GM18502 (cell line): Measurements from ENCODE around the gene LSM5.
"Not testable (repeated sequence)": the region's sequence is repeated elsewhere in the genome, so short reads cannot be mapped to it uniquely, and the experiment has no call there.

Experiments used
- ATAC-seq: cut with Tn5 transposase; IDR thresholded peaks from one replicate; pipeline ENCODE4 v1.9.1; 2021; ENCODE audit warnings: mild to moderate bottlenecking; ENCODE audit not compliant: unreplicated experiment, poor library complexity

LSM5 gene

GRCh38 chr7:32506266-32507054 lies 16.3 kb upstream of the LSM5 start:
- ATAC-seq = peak; percentile 60

DNA sequence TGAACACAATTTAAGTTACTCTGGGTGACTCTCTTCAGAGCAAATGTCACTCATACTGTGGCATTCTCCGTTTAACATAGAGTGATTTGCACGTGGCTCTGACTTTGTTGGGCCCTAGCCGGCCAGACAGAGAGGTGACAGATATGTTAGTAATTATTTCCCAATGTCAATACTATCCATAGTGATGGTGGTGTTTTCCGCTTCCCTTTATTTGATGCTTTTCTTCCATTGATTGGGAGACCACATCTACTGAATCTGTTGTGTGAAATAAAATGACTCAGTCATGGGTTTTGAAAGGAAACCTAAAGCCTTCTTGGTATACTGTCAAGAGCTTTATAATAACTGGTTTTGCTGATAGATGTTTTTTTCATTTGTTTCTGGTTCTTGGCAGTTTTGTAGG lies 12.5 kb upstream of the LSM5 start:
- no peak for ATAC-seq

DNA sequence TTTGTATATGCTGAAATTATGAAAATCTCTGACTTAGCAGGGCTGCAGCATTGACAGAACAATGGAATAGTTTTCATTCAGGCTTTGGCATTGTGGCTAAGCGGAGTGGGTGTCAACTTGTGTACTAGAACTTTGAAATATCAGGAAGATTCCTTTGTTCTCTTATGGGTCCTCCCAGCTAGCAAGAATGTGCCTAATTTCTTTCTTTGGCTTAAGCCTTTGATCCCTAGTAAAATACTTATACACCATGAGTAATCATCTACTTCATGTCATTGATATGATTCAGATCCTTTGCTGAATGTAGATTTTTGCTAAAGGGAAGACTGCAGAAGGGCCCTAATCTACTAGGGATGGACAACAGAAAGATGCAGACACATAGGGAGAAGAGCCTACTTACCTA lies 11.3 kb upstream of the LSM5 start:
- no peak for ATAC-seq

GRCh38 chr7:32500922-32501341 lies 10.8 kb upstream of the LSM5 start:
- ATAC-seq = peak; percentile 74

DNA sequence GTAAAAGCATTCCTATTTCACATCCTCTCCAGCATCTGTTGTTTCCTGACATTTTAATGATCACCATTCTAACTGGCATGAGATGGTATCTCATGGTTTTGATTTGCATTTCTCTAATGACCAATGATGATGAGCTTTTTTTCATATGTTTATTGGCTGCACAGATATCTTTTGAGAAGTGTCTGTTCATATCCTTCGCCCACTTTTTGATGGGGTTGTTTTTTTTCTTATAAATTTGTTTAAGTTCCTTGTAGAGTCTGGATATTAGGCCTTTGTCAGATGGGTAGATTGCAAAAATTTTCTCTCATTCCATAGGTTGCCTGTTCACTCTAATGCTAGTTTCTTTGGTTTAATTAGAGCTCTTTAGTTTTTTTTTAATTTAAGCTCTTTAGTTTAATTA lies 10.0 kb upstream of the LSM5 start:
- not testable (repeated sequence) for ATAC-seq

- ATAC-seq = not testable (repeated sequence)
These were observed 9.6 kb upstream of the LSM5 start for GRCh38 chr7:32499755-32500154.

DNA sequence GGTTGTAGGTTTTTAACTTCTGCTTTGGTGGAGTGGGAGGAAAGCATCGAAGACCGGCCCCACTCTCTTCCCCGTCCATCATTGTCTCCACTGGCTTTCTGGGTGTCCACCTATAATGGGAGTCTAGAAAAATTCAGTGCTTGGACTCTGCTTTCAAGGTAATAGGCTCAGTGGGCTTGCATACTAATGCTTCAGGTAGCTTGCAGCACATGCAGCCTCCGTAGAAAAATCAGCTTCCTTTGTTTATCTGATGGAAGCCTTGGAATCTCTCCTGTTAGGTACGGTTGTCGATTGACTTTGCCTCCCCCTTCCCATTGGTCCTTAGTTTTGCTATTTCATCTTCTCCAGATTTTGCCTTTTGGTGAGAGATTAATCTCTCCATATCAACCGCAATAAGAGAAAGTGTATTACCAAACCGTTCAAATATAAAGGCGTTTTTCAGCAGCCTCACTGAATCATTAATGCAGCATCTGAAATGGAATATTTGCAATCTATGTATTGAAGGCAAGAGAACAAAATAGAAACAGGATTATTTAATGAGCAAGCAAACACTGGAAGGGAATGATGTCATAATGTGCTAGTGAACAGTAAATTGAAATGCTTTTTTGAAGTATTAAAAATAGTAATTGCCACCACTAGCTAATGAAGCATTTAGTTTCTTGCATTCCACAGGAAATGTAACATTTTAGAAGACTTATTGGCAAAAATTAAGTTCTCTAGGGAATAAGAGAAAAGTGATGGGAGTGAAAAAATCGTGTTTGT lies 6.1 kb upstream of the LSM5 start:
- ATAC-seq = peak; percentile 1

DNA sequence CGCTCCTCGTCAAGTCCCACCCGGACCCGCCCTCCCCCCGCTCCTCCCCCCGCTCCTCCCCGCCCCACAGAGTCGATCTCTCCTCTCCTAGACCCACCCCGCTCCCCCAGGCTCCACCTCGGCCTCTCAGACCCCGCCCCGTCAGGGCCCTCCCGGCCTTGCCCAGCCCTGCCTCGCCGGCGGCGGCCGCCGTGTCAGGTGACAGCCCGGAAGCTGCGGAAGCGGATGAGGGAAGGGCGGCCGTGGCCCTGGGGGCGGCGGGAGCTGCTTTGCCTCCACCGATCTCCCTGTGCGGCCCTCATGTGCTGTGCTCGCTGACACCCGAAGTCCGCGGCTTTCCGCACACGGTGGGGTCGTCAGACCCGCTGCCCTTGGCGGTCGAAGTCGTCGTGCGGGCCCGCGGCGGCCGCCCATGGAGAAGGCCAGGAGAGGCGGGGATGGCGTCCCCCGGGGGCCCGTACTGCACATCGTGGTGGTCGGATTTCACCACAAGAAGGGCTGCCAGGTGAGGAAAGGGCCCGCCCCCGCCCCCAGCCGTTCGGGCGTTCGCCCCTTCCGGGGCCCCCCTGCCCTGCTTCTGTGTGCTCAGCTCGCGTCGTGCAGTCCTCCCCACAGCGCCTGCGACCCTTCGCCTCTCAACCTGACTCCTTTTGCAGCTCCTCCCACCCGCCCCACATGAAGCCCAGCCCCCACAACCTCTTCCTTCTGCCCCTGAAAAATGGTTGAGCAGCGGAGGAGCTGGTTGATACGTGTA lies 5.3 kb upstream of the LSM5 start, which contains the start of gene AVL9:
Gene AVL9, plus strand, starts transcription at position 192 of the 754 bp plus-strand sequence. Its CDS starts 221 bp downstream, at position 413.
- ATAC-seq = peak; percentile 94

- peak; percentile 12 for ATAC-seq
These were observed 4.7 kb upstream of the LSM5 start for GRCh38 chr7:32494946-32495297.

GRCh38 chr7:32489788-32490126 lies 423 bp downstream of the LSM5 start:
- peak; percentile 27 for ATAC-seq

- no peak for ATAC-seq
These were observed 8.3 kb downstream of the LSM5 start for GRCh38 chr7:32481921-32482320.

DNA sequence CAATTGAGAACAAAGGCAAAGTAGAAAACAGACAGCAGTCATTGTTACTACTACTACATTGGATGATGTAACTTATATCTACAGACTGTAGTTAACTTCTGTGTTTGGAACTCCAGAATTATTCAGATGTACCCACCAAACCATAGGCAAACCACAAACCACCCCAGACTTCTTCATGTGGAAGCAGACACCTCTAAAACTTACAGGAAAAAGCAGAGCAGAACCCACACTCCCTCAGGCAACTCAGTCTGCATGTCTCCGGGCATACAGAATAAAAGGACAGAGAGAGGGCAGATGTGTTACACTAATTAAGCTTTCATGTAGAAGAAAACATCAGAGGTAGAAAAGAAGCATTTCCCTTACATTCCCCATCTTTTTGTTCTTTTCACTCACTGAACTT lies 9.0 kb downstream of the LSM5 start:
- no peak for ATAC-seq

DNA sequence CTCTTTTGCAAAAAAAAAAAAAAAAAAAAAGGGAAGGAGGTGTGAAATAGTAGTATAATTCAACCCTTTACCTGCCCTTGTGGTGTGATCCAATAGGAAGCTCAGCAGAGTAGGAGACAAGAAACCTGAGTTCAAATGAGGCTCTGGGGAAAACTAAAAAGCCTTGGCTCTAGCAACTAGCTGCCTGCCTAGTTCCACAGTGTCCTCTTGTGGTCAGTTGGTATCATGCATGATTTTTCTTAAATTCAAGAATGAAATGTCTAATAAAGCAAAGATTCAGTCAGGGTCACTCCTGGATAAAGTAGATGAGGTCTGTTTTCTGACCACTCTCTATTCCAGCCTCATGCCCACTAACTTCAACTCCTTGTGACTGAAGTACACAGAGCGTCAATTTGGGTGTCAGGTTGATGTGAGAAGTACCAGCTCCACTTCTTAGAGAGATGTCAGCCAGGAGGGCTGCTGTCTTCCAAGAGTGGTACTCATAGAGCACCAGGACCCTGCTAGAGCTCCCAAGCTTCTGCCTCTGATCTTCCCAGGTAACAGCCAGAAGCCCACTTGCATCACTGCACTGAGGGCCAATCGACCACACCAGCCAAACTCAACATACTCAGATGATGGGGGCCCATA lies 10.5 kb downstream of the LSM5 start:
- peak; percentile 57 for ATAC-seq

DNA sequence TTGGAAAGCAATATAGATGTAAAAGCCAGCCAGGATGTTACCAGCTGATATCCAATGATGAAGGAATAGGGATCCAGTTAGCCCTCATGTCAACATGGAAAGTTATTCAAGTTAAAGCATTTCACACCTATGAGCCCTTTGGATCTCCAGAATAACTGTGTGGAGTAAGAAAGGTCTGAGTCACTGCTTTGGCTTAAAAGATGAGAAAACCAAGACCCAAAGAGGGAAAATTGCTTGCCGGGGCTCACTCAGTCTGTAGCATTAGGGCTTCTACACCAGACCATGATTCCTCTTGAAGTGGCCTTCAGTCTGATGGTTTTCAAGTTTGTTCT lies 12.6 kb downstream of the LSM5 start:
- ATAC-seq = no peak

- no peak for ATAC-seq
These were observed 13.1 kb downstream of the LSM5 start for GRCh38 chr7:32476816-32477648.

- ATAC-seq = no peak
These were observed 16.2 kb downstream of the LSM5 start for GRCh38 chr7:32474008-32474407.

GRCh38 chr7:32472015-32472414 lies 18.2 kb downstream of the LSM5 start:
- no peak for ATAC-seq

GRCh38 chr7:32470871-32471270 lies 19.3 kb downstream of the LSM5 start:
- no peak for ATAC-seq

DNA sequence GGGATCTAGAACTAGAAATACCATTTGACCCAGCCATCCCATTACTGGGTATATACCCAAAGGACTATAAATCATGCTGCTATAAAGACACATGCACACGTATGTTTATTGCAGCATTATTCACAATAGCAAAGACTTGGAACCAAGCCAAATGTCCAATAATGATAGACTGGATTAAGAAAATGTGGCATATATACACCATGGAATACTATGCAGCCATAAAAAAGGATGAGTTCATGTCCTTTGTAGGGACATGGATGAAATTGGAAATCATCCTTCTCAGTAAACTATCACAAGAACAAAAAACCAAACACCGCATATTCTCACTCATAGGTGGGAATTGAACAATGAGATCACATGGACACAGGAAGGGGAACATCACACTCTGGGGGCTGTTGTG lies 20.2 kb downstream of the LSM5 start:
- not testable (repeated sequence) for ATAC-seq
